ENCODE data around the gene PSME1.
A peak's percentile ranks its signal among the peaks of the same experiment; 100 is the strongest.

Gene PSME1

DNA sequence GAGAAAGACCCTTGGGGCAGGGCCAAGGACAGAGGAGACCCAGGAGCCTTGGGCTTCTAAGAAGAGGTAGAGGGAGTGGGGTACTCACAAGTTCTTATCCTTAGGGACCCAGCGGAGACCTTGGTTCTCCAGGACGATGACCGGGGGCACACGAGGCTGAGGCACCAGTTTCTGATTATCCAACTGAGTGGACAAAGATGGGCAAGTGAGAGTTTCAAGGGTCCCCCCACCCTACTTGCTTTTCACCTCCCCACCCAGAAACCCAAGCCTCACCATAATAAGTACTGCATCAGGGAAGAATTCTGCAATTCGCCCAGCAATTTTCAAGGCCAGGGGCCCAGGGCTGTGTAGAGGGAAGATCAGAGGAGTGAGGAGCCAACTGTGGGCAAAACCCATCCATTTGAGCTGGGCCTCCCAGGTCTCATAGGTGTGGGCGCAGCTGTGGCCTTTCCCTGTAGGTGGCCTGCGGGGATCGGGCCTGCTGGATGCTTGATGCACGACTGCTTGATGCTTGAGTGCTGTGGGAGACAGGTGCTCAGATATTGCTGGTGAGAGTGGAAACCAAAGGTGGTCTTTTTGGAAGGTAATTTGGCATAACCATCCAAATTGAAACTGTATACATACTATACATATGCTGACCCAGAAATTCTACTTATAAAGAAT, 3.4 kb downstream of the PSME1 start:
- H4K20me1 ChIP-seq (ENCODE audit: insufficient read depth, low read length), result no peaks in the 10 kb centered on the region
- H3K36me3 ChIP-seq (replicated peaks; ENCODE audit: insufficient read depth, low read length), result 0 out of 2 replicates have a peak, but pooled peaks cover 2% of the 10 kb centered on the region
- H3K9me3 ChIP-seq (replicated peaks; ENCODE audit: insufficient read depth, low read length), result no peaks in the 10 kb centered on the region
- peaks cover 8% of the 10 kb centered on the region for H3F3A ChIP-seq (ENCODE audit: insufficient read depth, low read length)
- DNase-seq, result no peak
- peak overlapping the region; percentile 47 for H3K4me2 ChIP-seq (ENCODE audit: low read depth, low read length)
- no peaks in the 10 kb centered on the region for H3K9me2 ChIP-seq (replicated peaks; ENCODE audit: insufficient read depth, low read length)
- TF ChIP-seq EZH2 (optimal IDR thresholded peaks at IDR 0.05; ENCODE audit: low read depth, low read length) (no peak), EZH2phosphoT487 (IDR thresholded peaks at IDR 0.05; ENCODE audit: low read length) (no peak)
- TF ChIP-seq, protein P1, sequence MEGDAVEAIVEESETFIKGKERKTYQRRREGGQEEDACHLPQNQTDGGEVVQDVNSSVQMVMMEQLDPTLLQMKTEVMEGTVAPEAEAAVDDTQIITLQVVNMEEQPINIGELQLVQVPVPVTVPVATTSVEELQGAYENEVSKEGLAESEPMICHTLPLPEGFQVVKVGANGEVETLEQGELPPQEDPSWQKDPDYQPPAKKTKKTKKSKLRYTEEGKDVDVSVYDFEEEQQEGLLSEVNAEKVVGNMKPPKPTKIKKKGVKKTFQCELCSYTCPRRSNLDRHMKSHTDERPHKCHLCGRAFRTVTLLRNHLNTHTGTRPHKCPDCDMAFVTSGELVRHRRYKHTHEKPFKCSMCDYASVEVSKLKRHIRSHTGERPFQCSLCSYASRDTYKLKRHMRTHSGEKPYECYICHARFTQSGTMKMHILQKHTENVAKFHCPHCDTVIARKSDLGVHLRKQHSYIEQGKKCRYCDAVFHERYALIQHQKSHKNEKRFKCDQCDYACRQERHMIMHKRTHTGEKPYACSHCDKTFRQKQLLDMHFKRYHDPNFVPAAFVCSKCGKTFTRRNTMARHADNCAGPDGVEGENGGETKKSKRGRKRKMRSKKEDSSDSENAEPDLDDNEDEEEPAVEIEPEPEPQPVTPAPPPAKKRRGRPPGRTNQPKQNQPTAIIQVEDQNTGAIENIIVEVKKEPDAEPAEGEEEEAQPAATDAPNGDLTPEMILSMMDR (IDR thresholded peaks at IDR 0.05; ENCODE audit: low read length), result 0 out of 2 replicates have a peak, but pooled peaks have one; percentile 12
- no peak overlapping the region for H3K27ac ChIP-seq (ENCODE audit: low read length)
- H3K9ac ChIP-seq (ENCODE audit: low read length), result no peak overlapping the region
- H3K79me2 ChIP-seq (ENCODE audit: low read length), result peaks cover 50% of the 10 kb centered on the region
- peaks cover 11% of the 10 kb centered on the region; the same call in 1 of the 2 replicates for H3K4me1 ChIP-seq (ENCODE audit: low read length)
- no peaks in the 10 kb centered on the region for H3K27me3 ChIP-seq (replicated peaks; ENCODE audit: insufficient read depth, low read length)
- no peak overlapping the region for H2AFZ ChIP-seq (ENCODE audit: low read length)
- no peak overlapping the region for H3K4me3 ChIP-seq (ENCODE audit: low read length)

DNA sequence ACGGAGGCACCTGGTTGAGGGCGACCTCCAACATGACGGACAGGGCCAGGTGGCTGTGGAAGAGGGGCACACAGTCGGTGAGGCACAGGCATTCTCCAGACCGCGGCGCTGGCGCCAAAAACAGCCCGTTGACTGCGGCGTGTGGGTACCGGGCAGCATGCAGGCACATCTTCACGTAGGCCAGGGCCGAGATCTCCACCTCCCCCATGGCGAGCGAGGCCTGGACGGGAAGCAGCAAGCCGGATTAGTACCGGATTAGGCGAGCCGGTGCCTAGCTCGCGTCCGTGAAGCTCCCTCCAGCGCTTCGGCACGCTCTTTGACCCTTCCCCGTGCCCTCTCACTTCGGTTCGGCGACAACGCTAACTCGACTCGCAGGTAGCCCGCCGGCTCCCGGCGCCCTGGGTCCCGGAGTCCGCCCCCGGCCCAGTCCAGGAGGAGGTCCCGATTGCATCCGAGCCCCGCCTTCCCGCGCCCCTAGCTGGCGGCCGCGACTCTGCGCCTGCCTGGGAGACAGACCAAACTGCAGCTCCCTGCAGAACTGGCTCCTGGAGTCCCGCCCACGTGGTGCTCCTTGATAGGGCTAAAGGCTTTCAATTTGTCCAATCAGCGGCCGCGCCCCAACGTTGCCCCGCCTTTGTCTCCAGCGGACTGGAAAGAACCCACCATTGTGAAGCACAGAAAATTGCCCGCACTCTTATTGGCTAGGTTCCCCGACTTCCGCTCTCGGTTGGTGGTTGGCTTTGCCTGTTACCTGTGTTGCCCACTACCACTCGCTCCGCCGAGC, 5.3 kb downstream of the PSME1 start, which contains the start of gene EMC9:
EMC9 (minus strand) TSS at position 495 of the 784 bp plus-strand sequence; CDS start at position 208, 287 bp downstream.
- TF ChIP-seq, protein P1 (IDR thresholded peaks at IDR 0.05; ENCODE audit: low read length), result no peak
- TF ChIP-seq EZH2 (optimal IDR thresholded peaks at IDR 0.05; ENCODE audit: low read depth, low read length) (no peak), EZH2phosphoT487 (IDR thresholded peaks at IDR 0.05; ENCODE audit: low read length) (no peak)
- H3K79me2 ChIP-seq (ENCODE audit: low read length), result peaks cover 66% of the 10 kb centered on the region
- peak within 1 kb of the TSS; percentile 86 for H3K4me3 ChIP-seq (ENCODE audit: low read length)
- peaks cover 15% of the 10 kb centered on the region; the same call in 1 of the 2 replicates for H3K4me1 ChIP-seq (ENCODE audit: low read length)
- H3K27ac ChIP-seq (ENCODE audit: low read length), result peak within 1 kb of the TSS; percentile 75
- H3K9me2 ChIP-seq (replicated peaks; ENCODE audit: insufficient read depth, low read length), result no peaks in the 10 kb centered on the region
- no peaks in the 10 kb centered on the region for H3K27me3 ChIP-seq (replicated peaks; ENCODE audit: insufficient read depth, low read length)
- H2AFZ ChIP-seq (ENCODE audit: low read length), result peak within 1 kb of the TSS; percentile 53
- H4K20me1 ChIP-seq (ENCODE audit: insufficient read depth, low read length), result no peaks in the 10 kb centered on the region
- DNase-seq, result peak; percentile 97
- H3F3A ChIP-seq (ENCODE audit: insufficient read depth, low read length), result peaks cover 6% of the 10 kb centered on the region
- peak within 1 kb of the TSS; percentile 72 for H3K9ac ChIP-seq (ENCODE audit: low read length)
- H3K9me3 ChIP-seq (replicated peaks; ENCODE audit: insufficient read depth, low read length), result no peaks in the 10 kb centered on the region
- peak within 1 kb of the TSS; percentile 78 for H3K4me2 ChIP-seq (ENCODE audit: low read depth, low read length)
- 0 out of 2 replicates have a peak, but pooled peaks cover 2% of the 10 kb centered on the region for H3K36me3 ChIP-seq (replicated peaks; ENCODE audit: insufficient read depth, low read length)

DNA sequence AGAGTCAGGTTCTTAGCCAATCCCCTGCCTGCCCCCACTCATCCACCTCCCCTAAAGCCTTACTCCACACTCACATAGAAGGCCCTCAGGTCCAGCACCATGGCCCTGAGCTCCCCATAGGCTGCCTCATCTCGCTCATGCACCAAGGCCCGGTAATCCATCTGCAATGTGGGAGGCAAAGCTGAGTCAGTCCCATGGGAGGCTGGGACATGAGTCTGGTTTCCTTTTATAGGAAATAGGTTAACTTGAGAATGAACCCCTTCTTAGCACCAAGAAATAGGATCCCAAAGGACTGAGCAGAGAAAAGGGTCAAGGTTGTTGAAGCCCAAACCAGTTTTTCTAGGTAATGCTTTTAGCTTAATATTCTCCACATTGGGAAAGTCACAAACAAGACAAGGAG, 7.5 kb downstream of the PSME1 start:
- no peak overlapping the region for H3K4me2 ChIP-seq (ENCODE audit: low read depth, low read length)

More for the DNA sequence above, 7.5 kb downstream of the PSME1 start:
- H3F3A ChIP-seq (ENCODE audit: insufficient read depth, low read length), result peaks cover 10% of the 10 kb centered on the region
- DNase-seq, result no peak
- H3K4me3 ChIP-seq (ENCODE audit: low read length), result no peak overlapping the region
- TF ChIP-seq EZH2phosphoT487 (IDR thresholded peaks at IDR 0.05; ENCODE audit: low read length), result no peak
- no peak for TF ChIP-seq EZH2 (optimal IDR thresholded peaks at IDR 0.05; ENCODE audit: low read depth, low read length)
- TF ChIP-seq, protein P1 (IDR thresholded peaks at IDR 0.05; ENCODE audit: low read length), result no peak
- H3K9me3 ChIP-seq (replicated peaks; ENCODE audit: insufficient read depth, low read length), result no peaks in the 10 kb centered on the region
- no peak overlapping the region for H2AFZ ChIP-seq (ENCODE audit: low read length)
- peaks cover 17% of the 10 kb centered on the region for H3K4me1 ChIP-seq (ENCODE audit: low read length)
- H3K27me3 ChIP-seq (replicated peaks; ENCODE audit: insufficient read depth, low read length), result no peaks in the 10 kb centered on the region
- H3K9ac ChIP-seq (ENCODE audit: low read length), result no peak overlapping the region
- H3K79me2 ChIP-seq (ENCODE audit: low read length), result peaks cover 57% of the 10 kb centered on the region
- H3K27ac ChIP-seq (ENCODE audit: low read length), result no peak overlapping the region
- H4K20me1 ChIP-seq (ENCODE audit: insufficient read depth, low read length), result no peaks in the 10 kb centered on the region
- no peaks in the 10 kb centered on the region for H3K9me2 ChIP-seq (replicated peaks; ENCODE audit: insufficient read depth, low read length)
- no peaks in the 10 kb centered on the region for H3K36me3 ChIP-seq (replicated peaks; ENCODE audit: insufficient read depth, low read length)

Measured in MM.1S (cell line).